Activated CD4-positive, alpha-beta T cell treated with anti-CD3 and anti-CD28 coated beads for 36 hours (primary cell): ENCODE results near the gene RAB27A. TPM values are rescaled to one million over a fixed set of nuclear protein-coding genes. Genes with fewer than 3 reads are reported as not detected.
A peak's percentile ranks its signal among the peaks of the same experiment; 100 is the strongest.

Experiments used
- ATAC-seq: fragments of 200-7000 bp; cut with Tn5 transposase; one replicate; pipeline ENCODE4 v1.10.0; 2021; ENCODE audit warnings: mild to moderate bottlenecking, moderate library complexity
- CTCF ChIA-PET: fragments of 350-600 bp; sonication (Branson Sonifier 250); formaldehyde crosslinking; loops from one replicate; lab custom pipeline; 2021; ENCODE audit warnings: antibody characterized with exemption; lab: Charles Lee
- POLR2A ChIA-PET: fragments of 350-600 bp; sonication (Branson Sonifier 250); formaldehyde crosslinking; loops from one replicate; lab custom pipeline; 2021; ENCODE audit warnings: antibody characterized with exemption, inconsistent platforms; lab: Charles Lee
- DNase-seq: peaks from one replicate; pipeline ENCODE4 v3.0.0-alpha.2; 2020
- H3K27ac Mint-ChIP-seq: one replicate; pipeline ENCODE4 v1.8.0; 2021; ENCODE audit warnings: mixed read lengths
- H3K27me3 Mint-ChIP-seq: one replicate; pipeline ENCODE4 v1.8.0; 2021; ENCODE audit warnings: mixed read lengths
- H3K36me3 Mint-ChIP-seq: one replicate; pipeline ENCODE4 v1.8.0; 2021; ENCODE audit warnings: low read depth, mixed read lengths
- H3K4me1 Mint-ChIP-seq: one replicate; pipeline ENCODE4 v1.8.0; 2021; ENCODE audit warnings: mixed read lengths
- H3K4me3 Mint-ChIP-seq: one replicate; pipeline ENCODE4 v1.8.0; 2021; ENCODE audit warnings: mild to moderate bottlenecking, moderate library complexity, mixed read lengths
- H3K9me3 Mint-ChIP-seq: one replicate; pipeline ENCODE4 v1.8.0; 2021; ENCODE audit warnings: low read depth, mixed read lengths
- intact Hi-C, 2 experiments: fragments of 100-400 bp; cut with DNase I in 1 of 2; cut with micrococcal nuclease in 1 of 2; formaldehyde crosslinking; loops; one replicate each; pipeline versions ENCODE4 v1.14.2 to v1.15.1; 2022 to 2024; cut with DNase I, micrococcal nuclease
- total RNA-seq, 2 experiments: library from RNA; stranded (reverse); gene quantifications; one replicate each; pipeline ENCODE4 v1.2.3, GENCODE V29; 2021

The RAB27A gene
- total RNA-seq, 2 experiments from 2014 or later, result 111 to 129 TPM

DNA sequence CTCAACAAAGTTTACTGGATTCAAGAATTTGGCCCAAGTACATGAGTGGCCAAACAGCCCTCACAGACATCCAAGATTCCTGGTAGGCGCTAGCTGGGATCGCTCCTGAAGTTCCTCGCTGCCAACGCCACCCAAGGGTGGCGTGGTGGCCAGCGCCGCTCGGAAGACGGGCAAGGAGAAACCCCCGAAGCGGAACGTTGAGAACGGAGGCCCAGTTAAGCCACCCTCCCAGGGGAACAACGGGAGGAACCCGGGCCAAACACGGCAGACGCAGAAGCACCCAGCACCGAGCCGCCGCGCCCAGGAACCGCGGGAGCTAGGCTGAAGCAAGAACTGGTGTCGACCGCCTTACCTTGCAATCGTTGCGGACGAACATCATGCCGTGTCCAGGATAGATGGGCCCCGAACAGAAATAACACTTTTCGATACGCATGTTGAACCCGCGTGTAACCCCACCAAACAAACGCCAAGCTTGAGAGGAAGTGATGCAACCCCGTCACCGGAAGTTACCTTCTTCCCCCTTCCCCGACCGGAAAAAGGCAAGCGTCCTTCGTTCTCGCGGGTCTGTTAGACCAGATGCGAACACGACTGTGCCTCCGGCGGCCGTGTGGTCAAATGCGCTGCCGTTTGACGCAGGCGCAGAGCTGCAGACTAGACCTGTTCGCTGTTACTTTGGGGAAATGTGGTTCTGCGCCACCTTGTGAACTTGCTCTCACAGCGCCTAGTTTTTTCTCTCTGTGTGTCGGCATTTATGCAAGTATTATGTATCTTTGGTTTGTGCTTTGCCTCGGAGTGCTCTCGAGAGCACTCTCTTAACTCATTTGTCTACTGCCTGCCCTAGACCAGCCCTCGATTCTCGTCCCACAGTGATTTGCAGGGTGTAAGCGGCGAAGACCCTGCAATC is 92.9 kb downstream of the RAB27A start, which contains the start of gene RSL24D1:
Gene RSL24D1, minus strand, starts transcription at position 484 of the 904 bp plus-strand sequence. Its CDS starts 51 bp downstream, at position 433.
- intact Hi-C loops, result loop anchor here (1.0 to 5.0 kb wide), 9 partner anchors 21 to 1051 kb away; partner anchors contain the start of genes CCPG1 (in 2 of the 2), PIERCE2 (in 2 of the 2), PIGB (in 1 of the 2) and PIGBOS1 (in 1 of the 2)
- CTCF ChIA-PET, result interaction anchor here (0.6 to 2.7 kb wide), 11 partner anchors 10 to 363 kb away, joined by 3 to 11 read pairs (median 3); partner anchors contain the start of genes CCPG1, PIERCE2, PIGB and PIGBOS1
- POLR2A ChIA-PET, result interaction anchor here (0.7 to 1.3 kb wide), 6 partner anchors 11 to 212 kb away, joined by 3 to 4 read pairs (median 3); partner anchors contain the start of genes PIERCE2, PIGB and PIGBOS1
- H3K4me3 Mint-ChIP-seq, result no peak within 1 kb of the TSS
- peaks cover 17% of the 10 kb centered on the region for H3K4me1 Mint-ChIP-seq
- ATAC-seq (peak; percentile 99), DNase-seq (peak; percentile 97)
- peaks cover 5% of the 10 kb centered on the region for H3K9me3 Mint-ChIP-seq
- no peaks in the 10 kb centered on the region for H3K27me3 Mint-ChIP-seq
- peaks cover 18% of the 10 kb centered on the region for H3K36me3 Mint-ChIP-seq
- no peak within 1 kb of the TSS for H3K27ac Mint-ChIP-seq

DNA sequence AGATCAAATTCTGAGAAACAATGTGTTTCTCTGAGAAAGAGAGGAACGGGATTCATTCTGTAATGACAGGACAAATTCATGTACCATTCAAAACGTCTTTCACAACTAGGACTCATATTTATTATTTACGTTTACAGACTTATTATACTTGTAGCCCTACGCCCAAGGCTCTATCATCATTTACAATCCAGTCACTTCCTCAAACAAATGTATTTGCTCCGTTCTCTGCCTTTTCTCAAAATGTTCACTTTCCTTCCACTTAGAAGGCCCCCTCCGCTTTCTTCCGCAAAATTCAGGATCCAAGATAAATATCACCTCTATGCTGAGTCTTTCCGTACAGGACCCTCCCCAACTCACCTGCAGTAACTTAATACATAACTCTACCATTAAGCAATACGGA is 93.6 kb downstream of the RAB27A start:
- ChIA-PET POLR2A (interaction anchor here (1.3 kb wide), 1 partner anchor 213 kb away, joined by 3 read pairs; the partner anchor contains the start of gene PIERCE2), CTCF (interaction anchor here (0.9 to 2.7 kb wide), 4 partner anchors 19 to 212 kb away, joined by 3 to 11 read pairs (median 9); partner anchors contain the start of genes CCPG1, PIERCE2, PIGB and PIGBOS1)
- Mint-ChIP-seq H3K4me1 (peaks cover 22% of the 10 kb centered on the region), H3K36me3 (peaks cover 24% of the 10 kb centered on the region), H3K9me3 (peaks cover 5% of the 10 kb centered on the region), H3K4me3 (no peak overlapping the region), H3K27me3 (no peaks in the 10 kb centered on the region), H3K27ac (no peak overlapping the region)
- intact Hi-C loops, result loop anchor here (2.0 to 5.0 kb wide), 5 partner anchors 17 to 1051 kb away; partner anchors contain the start of genes CCPG1 (in 1 of the 2) and PIERCE2 (in 1 of the 2)
- no peak for DNase-seq
- ATAC-seq, result no peak

DNA sequence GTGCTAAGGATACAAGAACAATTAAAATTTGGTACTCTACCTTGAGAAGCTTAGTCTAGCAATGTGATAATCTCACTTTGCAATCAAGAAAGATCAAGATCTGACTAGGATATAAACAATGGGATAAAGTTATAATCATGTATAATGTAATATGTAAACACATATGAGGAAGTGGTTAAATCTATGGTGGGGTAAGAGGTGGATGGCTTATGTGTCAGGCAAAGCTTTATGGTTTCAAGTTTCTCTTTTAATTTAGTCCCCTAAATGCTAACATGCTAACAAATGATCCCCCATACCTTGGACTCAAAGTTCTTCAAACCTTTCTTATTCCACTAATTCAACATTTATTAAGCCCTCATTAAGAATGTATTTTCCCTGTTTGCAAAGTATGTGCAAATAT is 95.4 kb downstream of the RAB27A start:
- peaks cover 29% of the 10 kb centered on the region for H3K4me1 Mint-ChIP-seq
- ATAC-seq (no peak), DNase-seq (no peak)
- POLR2A ChIA-PET, result no interaction called here
- H3K9me3 Mint-ChIP-seq, result peaks cover 4% of the 10 kb centered on the region
- CTCF ChIA-PET, result interaction anchor here (0.6 to 1.0 kb wide), 3 partner anchors 82 to 214 kb away, joined by 3 to 4 read pairs (median 3); partner anchors contain the start of genes CCPG1 and PIERCE2
- no peak overlapping the region for H3K27ac Mint-ChIP-seq
- intact Hi-C loops, result loop anchor here in 1 of 2 experiments (2.0 kb wide), 1 partner anchor 15 kb away; no protein-coding TSS in a partner anchor
- H3K27me3 Mint-ChIP-seq, result no peaks in the 10 kb centered on the region
- H3K36me3 Mint-ChIP-seq, result peaks cover 35% of the 10 kb centered on the region
- H3K4me3 Mint-ChIP-seq, result no peak overlapping the region

- ATAC-seq, result no peak
- Mint-ChIP-seq H3K27me3 (no peaks in the 10 kb centered on the region), H3K9me3 (no peaks in the 10 kb centered on the region), H3K4me1 (peaks cover 47% of the 10 kb centered on the region), H3K27ac (no peak overlapping the region), H3K4me3 (no peak overlapping the region), H3K36me3 (peaks cover 78% of the 10 kb centered on the region)
- CTCF ChIA-PET, result interaction anchor here (0.6 to 1.3 kb wide), 2 partner anchors 10 to 12 kb away, joined by 3 read pairs; partner anchors contain the start of gene RSL24D1
- intact Hi-C loops, result no loop called here
- no peak for DNase-seq
- POLR2A ChIA-PET, result no interaction called here
Observed at GRCh38 chr15:55186331-55186730, 103.3 kb downstream of the RAB27A start.

DNA sequence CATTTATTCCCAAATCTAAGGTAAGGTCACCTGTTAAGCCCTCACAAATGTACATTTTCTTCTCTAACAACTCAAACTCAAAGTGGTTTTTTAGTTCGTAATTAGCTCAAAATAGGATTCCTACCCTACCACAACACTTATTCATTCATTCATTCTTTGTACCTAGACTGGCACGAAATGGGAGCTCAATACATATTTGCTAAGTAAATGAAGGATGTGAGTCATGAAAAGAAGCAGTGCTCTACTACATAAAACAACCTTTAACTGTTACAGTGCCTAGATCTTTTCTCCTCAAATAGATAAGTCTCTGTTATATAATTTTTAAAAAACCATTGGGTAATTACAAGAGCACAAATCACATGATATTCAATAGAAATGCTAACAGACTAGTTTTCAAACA is 105.9 kb downstream of the RAB27A start:
- H3K27ac Mint-ChIP-seq, result peak overlapping the region; percentile 63
- H3K9me3 Mint-ChIP-seq, result no peaks in the 10 kb centered on the region
- ATAC-seq (no peak), DNase-seq (no peak)
- H3K4me3 Mint-ChIP-seq, result no peak overlapping the region
- ChIA-PET POLR2A (interaction anchor here (0.6 kb wide), 1 partner anchor 434 kb away, joined by 3 read pairs; no protein-coding TSS in a partner anchor), CTCF (interaction anchor here (0.6 kb wide), 2 partner anchors 12 to 34 kb away, joined by 3 read pairs; no protein-coding TSS in a partner anchor)
- H3K36me3 Mint-ChIP-seq, result peaks cover 72% of the 10 kb centered on the region
- intact Hi-C loops, result no loop called here
- peaks cover 35% of the 10 kb centered on the region for H3K4me1 Mint-ChIP-seq
- H3K27me3 Mint-ChIP-seq, result no peaks in the 10 kb centered on the region

GRCh38 chr15:55179141-55179540 is 110.5 kb downstream of the RAB27A start:
- Mint-ChIP-seq H3K4me1 (peaks cover 4% of the 10 kb centered on the region), H3K27me3 (no peaks in the 10 kb centered on the region), H3K27ac (peak overlapping the region; percentile 6), H3K36me3 (peaks cover 42% of the 10 kb centered on the region), H3K4me3 (no peak overlapping the region), H3K9me3 (no peaks in the 10 kb centered on the region)
- ATAC-seq (no peak), DNase-seq (no peak)
- POLR2A ChIA-PET, result no interaction called here
- CTCF ChIA-PET, result interaction anchor here (0.7 to 4.0 kb wide), 3 partner anchors 11 to 261 kb away, joined by 3 to 23 read pairs (median 6); no protein-coding TSS in a partner anchor
- intact Hi-C loops, result loop anchor here in 1 of 2 experiments (2.0 kb wide), 1 partner anchor 16 kb away; no protein-coding TSS in a partner anchor

GRCh38 chr15:55170361-55170760 is 119.3 kb downstream of the RAB27A start:
- Mint-ChIP-seq H3K36me3 (peaks cover 4% of the 10 kb centered on the region), H3K4me3 (no peak overlapping the region), H3K4me1 (no peaks in the 10 kb centered on the region), H3K27ac (no peak overlapping the region), H3K9me3 (no peaks in the 10 kb centered on the region), H3K27me3 (no peaks in the 10 kb centered on the region)
- ChIA-PET POLR2A (no interaction called here), CTCF (interaction anchor here (2.0 to 4.5 kb wide), 2 partner anchors 8 to 269 kb away, joined by 5 to 23 read pairs; no protein-coding TSS in a partner anchor)
- no peak for DNase-seq
- intact Hi-C loops, result no loop called here
- no peak for ATAC-seq

DNA sequence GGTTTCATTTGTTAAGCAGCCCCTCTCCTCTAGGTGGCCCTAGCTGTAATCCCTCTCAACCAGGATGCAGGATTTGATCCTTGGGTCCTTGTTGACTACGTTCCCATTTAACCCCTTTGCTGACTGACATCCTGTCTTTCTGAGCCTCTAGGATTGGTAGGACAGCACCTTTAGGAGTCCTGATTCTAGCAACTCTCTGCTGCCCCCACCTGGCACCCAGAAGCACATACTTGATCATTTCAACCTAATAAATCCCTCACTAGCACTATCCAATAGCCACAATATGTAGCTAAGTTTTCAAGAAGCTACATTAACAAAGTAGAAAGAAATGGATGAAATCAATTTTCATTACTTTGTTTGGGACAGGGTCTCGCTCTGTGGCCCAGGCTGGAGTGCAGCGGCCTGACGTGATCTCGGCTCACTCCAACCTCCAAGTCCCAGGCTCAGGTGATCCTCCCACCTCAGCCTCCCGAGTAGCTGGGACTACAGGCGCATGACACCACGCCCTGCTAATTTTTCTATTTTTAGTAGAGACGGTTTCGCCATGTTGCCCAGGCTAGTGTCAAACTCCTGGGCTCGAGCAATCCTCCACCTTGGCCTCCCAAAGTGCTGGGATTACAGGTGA is 121.2 kb downstream of the RAB27A start:
- Mint-ChIP-seq H3K4me3 (no peak overlapping the region), H3K27ac (no peak overlapping the region), H3K27me3 (no peaks in the 10 kb centered on the region), H3K9me3 (no peaks in the 10 kb centered on the region), H3K36me3 (peaks cover 3% of the 10 kb centered on the region), H3K4me1 (no peaks in the 10 kb centered on the region)
- ATAC-seq (peak; percentile 85), DNase-seq (peak; percentile 79)
- ChIA-PET CTCF (interaction anchor here (0.7 to 4.5 kb wide), 10 partner anchors 10 to 307 kb away, joined by 3 to 23 read pairs (median 4); no protein-coding TSS in a partner anchor), POLR2A (interaction anchor here (0.7 kb wide), 1 partner anchor 10 kb away, joined by 3 read pairs; no protein-coding TSS in a partner anchor)
- intact Hi-C loops, result loop anchor here (1.0 to 5.0 kb wide), 3 partner anchors 1085 to 1206 kb away; no protein-coding TSS in a partner anchor

- peaks cover 2% of the 10 kb centered on the region for H3K27me3 Mint-ChIP-seq
- intact Hi-C loops, result no loop called here
- no peak overlapping the region for H3K4me3 Mint-ChIP-seq
- peaks cover 3% of the 10 kb centered on the region for H3K36me3 Mint-ChIP-seq
- H3K27ac Mint-ChIP-seq, result no peak overlapping the region
- ATAC-seq (no peak), DNase-seq (no peak)
- CTCF ChIA-PET, result interaction anchor here (0.9 to 1.0 kb wide), 2 partner anchors 275 to 1081 kb away, joined by 3 read pairs; no protein-coding TSS in a partner anchor
- H3K9me3 Mint-ChIP-seq, result no peaks in the 10 kb centered on the region
- POLR2A ChIA-PET, result interaction anchor here (0.7 kb wide), 1 partner anchor 65 kb away, joined by 3 read pairs; no protein-coding TSS in a partner anchor
- no peaks in the 10 kb centered on the region for H3K4me1 Mint-ChIP-seq
Observed at GRCh38 chr15:55164284-55164683, 125.3 kb downstream of the RAB27A start.
